ENCODE measurements around the gene OTOG.

The OTOG gene

DNA sequence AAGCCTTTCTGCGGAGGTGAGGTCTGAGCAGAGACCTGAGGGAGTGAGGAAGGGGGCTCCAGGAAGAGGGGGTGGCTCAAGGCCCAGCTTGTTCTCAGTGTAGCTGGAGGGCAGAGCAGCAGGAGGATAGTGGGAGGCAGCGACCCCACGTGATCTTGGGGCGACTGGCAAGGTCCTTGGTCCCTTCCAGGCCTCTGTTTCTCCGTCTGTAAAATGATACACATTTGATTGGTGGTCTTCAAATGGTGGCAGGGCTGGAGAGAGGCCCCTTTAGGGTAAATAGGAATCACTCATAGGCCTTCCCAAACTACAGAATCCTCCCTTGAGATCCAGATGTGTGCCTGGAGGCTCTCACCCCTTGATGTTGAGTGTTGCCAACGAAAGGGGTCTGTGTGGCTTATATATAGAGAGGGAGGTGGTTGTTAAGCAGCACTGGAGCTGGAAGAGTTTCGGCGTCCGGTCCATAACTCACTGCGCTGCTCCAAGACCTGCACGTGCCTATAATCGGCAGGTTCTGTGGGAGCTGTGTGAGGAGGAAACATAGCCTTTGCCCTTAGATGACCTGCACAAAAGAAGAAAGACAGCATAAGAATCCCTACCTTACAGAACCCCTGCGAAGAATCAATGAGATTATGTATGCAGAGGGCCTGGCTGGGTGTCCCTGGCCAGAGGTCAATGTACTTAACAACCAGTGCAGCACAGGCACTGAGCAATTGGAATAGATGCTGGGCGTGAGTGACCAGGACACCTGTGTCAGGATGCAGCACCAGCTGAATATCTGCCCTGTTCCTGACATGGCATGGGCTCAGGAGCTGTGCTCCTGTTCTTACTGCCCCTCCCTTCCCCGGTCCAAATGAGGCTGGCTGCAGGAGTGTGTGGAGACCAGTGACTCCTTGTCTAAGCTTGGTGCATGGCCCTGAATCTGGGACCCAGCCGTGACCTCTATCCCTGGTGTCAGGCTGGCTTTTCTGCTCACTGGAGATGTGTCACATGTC is 28.7 kb downstream of the OTOG start:
- 85% methylated on average over 16 of the region's 16 CpGs for WGBS

DNA sequence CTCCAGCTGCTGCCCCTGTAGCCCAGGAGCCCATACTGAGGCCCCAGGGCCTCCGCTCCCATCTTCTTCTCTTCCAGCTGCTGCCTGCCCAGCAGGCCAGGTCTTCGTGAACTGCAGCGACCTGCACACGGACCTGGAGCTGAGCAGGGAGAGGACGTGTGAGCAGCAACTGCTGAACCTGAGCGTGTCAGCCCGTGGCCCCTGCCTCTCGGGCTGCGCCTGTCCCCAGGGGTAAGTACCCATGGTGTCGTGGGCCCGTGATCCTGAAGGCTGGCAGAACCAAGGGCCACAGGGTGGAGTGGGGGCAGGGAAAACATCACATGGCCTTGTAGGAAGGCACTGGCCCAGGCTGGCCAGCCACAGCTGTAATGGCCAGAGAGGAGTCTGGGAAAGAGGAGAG is 31.2 kb downstream of the OTOG start:
- no peaks in the 10 kb centered on the region for H3K36me3 ChIP-seq (ENCODE audit: insufficient read depth, low read length)
- no peaks in the 10 kb centered on the region for H3K4me1 ChIP-seq (ENCODE audit: insufficient read depth, low read length)
- H3K4me3 ChIP-seq (ENCODE audit: low read length): no peak overlapping the region
- no peak overlapping the region for H3K27ac ChIP-seq (ENCODE audit: low read depth, low read length)
- H3K9me3 ChIP-seq (ENCODE audit: insufficient read depth, low read depth, low read length): no peaks in the 10 kb centered on the region
- no peaks in the 10 kb centered on the region for H3K27me3 ChIP-seq (ENCODE audit: insufficient read depth, low read length)
- WGBS: 95% methylated on average over 11 of the region's 11 CpGs
- H3K9ac ChIP-seq (ENCODE audit: low read depth, low read length): no peak overlapping the region

More for the DNA sequence above, 28.7 kb downstream of the OTOG start:
- H3K27me3 ChIP-seq (ENCODE audit: insufficient read depth, low read length): no peaks in the 10 kb centered on the region
- no peaks in the 10 kb centered on the region for H3K9me3 ChIP-seq (ENCODE audit: insufficient read depth, low read depth, low read length)
- no peaks in the 10 kb centered on the region for H3K36me3 ChIP-seq (ENCODE audit: insufficient read depth, low read length)
- no peak overlapping the region for H3K9ac ChIP-seq (ENCODE audit: low read depth, low read length)
- H3K4me3 ChIP-seq (ENCODE audit: low read length): no peak overlapping the region
- no peaks in the 10 kb centered on the region for H3K4me1 ChIP-seq (ENCODE audit: insufficient read depth, low read length)
- no peak overlapping the region for H3K27ac ChIP-seq (ENCODE audit: low read depth, low read length)

DNA sequence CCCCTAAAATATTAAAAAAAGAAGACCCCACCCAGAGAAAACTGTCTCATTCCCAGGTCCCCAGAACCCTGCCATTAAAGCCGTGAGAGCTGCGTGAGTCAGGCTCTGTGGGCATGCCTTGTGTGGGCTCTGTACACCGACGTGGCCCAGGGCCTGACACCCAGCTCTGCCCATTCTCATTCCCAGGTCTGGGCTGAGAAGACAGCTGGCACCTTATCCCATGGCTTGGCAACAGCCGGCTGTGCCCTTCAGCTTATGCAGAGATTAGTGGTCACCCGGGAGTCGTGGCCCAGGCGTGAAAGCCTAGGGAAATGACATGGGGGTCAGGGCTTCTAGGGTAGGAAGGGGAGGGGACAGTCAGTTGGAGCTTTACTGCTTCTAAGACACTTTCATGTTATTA is 31.9 kb downstream of the OTOG start:
- Histone ChIP-seq H3K9me3 (ENCODE audit: insufficient read depth, low read depth, low read length) (no peaks in the 10 kb centered on the region), H3K27ac (ENCODE audit: low read depth, low read length) (no peak overlapping the region), H3K4me3 (ENCODE audit: low read length) (no peak overlapping the region), H3K9ac (ENCODE audit: low read depth, low read length) (no peak overlapping the region), H3K4me1 (ENCODE audit: insufficient read depth, low read length) (no peaks in the 10 kb centered on the region), H3K36me3 (ENCODE audit: insufficient read depth, low read length) (no peaks in the 10 kb centered on the region), H3K27me3 (ENCODE audit: insufficient read depth, low read length) (no peaks in the 10 kb centered on the region; the same call in 1 of the 2 replicates)
- 97% methylated on average over 8 of the region's 8 CpGs for WGBS

DNA sequence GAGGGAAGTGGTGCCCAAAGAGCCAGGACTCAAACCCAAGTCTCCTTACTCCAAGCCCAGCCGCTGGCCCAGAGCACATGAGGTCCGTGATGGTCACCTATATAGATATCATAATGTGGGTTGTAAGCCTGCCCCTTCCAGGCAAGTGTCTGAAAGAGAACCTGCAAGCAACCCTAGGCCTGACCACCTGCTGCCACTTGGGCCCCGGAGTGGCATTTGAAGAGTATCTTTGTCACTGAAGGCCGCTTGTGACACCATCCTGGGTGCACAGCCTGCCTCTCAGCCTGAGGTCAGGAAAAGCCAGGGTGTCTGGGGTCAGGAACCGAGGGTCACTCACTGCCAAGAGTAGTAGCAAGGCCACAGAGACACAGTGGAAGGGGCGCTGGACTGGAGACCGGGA is 32.4 kb downstream of the OTOG start:
- Histone ChIP-seq H3K4me1 (ENCODE audit: insufficient read depth, low read length) (no peaks in the 10 kb centered on the region), H3K27ac (ENCODE audit: low read depth, low read length) (no peak overlapping the region), H3K27me3 (ENCODE audit: insufficient read depth, low read length) (no peaks in the 10 kb centered on the region; the same call in 1 of the 2 replicates), H3K36me3 (ENCODE audit: insufficient read depth, low read length) (no peaks in the 10 kb centered on the region), H3K9me3 (ENCODE audit: insufficient read depth, low read depth, low read length) (no peaks in the 10 kb centered on the region), H3K9ac (ENCODE audit: low read depth, low read length) (no peak overlapping the region), H3K4me3 (ENCODE audit: low read length) (no peak overlapping the region)
- WGBS: 93% methylated on average over 7 of the region's 7 CpGs

DNA sequence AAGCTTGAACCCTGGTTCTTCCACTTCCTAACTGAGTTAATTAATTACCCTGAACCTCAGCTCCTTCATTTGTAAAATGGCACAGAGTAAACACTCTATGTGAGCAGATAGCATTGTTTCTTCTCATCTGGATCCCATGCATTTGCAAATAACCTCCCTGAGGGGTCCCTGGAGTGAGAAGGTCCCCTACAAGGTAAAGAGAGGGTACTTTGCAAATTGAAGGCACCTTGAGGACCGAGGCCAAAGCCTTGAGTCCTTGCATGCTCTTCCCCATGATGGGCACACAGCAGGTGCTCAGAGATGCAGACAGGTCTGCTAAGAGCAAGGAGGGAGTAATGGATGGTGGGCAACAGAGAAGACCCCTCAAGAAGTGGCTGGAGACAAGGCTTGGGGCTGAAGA is 33.2 kb downstream of the OTOG start:
- Histone ChIP-seq H3K9ac (ENCODE audit: low read depth, low read length) (no peak overlapping the region), H3K4me1 (ENCODE audit: insufficient read depth, low read length) (no peaks in the 10 kb centered on the region), H3K4me3 (ENCODE audit: low read length) (no peak overlapping the region), H3K27me3 (ENCODE audit: insufficient read depth, low read length) (no peaks in the 10 kb centered on the region; the same call in 1 of the 2 replicates), H3K36me3 (ENCODE audit: insufficient read depth, low read length) (no peaks in the 10 kb centered on the region), H3K27ac (ENCODE audit: low read depth, low read length) (no peak overlapping the region), H3K9me3 (ENCODE audit: insufficient read depth, low read depth, low read length) (no peaks in the 10 kb centered on the region)
- 54% methylated on average over 1 of the region's 1 CpG for WGBS

DNA sequence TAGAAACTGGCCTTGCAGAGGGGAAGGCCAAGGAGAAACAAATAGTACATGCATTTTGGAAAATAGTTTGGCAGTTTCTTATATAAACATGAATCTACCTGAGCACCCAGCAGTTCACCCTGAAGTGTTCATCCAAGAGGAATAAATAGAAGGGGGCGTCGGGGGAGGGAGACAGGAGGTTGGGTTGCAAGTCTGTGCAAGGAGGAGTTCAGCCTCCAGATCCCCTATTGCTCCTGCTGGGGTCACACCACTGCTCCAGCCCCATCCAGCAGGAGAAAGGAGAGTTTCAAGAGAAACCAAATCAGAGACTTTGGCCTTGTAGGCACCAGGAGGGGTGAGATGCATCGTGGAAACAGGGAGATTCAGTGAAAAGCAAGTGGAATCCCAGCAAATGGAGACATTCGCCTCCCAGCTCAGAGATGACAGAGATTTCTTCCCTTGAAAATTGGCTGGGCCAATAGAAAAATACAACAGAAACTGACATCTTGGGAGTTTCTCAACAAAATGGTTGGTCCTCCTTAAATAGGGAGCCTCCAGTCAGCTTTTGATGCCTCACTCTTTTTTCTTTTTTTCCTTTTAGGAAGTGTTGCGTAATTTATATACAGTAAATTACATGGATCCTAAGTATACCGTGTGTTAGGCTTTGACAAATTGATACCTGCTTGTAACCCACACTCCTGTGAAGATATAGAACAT is 34.1 kb downstream of the OTOG start:
- Histone ChIP-seq H3K27ac (ENCODE audit: low read depth, low read length) (no peak overlapping the region), H3K9me3 (ENCODE audit: insufficient read depth, low read depth, low read length) (no peaks in the 10 kb centered on the region), H3K4me1 (ENCODE audit: insufficient read depth, low read length) (no peaks in the 10 kb centered on the region), H3K27me3 (ENCODE audit: insufficient read depth, low read length) (no peaks in the 10 kb centered on the region; the same call in 1 of the 2 replicates), H3K4me3 (ENCODE audit: low read length) (no peak overlapping the region), H3K9ac (ENCODE audit: low read depth, low read length) (no peak overlapping the region), H3K36me3 (ENCODE audit: insufficient read depth, low read length) (no peaks in the 10 kb centered on the region)
- 83% methylated on average over 5 of the region's 6 CpGs for WGBS

DNA sequence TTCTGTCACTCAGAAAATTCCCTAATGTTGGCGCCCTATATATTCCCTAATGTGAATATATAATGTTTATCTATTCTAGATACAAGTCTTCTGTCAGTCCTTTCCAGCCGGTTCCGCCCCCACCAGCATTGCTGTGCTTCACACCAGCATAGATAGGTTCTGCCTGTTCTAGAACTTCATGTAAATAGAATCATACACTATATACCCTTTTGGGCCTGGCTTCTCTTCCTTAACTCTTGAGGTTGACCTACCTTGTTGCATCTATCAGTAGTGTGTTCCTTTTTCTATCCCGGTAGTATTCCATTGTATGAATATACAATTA is 34.6 kb downstream of the OTOG start:
- H3K9ac ChIP-seq (ENCODE audit: low read depth, low read length): no peak overlapping the region
- WGBS: 90% methylated on average over 2 of the region's 4 CpGs
- no peak overlapping the region for H3K4me3 ChIP-seq (ENCODE audit: low read length)
- H3K4me1 ChIP-seq (ENCODE audit: insufficient read depth, low read length): no peaks in the 10 kb centered on the region
- H3K36me3 ChIP-seq (ENCODE audit: insufficient read depth, low read length): no peaks in the 10 kb centered on the region
- H3K27me3 ChIP-seq (ENCODE audit: insufficient read depth, low read length): no peaks in the 10 kb centered on the region; the same call in 1 of the 2 replicates
- H3K9me3 ChIP-seq (ENCODE audit: insufficient read depth, low read depth, low read length): no peaks in the 10 kb centered on the region
- no peak overlapping the region for H3K27ac ChIP-seq (ENCODE audit: low read depth, low read length)

DNA sequence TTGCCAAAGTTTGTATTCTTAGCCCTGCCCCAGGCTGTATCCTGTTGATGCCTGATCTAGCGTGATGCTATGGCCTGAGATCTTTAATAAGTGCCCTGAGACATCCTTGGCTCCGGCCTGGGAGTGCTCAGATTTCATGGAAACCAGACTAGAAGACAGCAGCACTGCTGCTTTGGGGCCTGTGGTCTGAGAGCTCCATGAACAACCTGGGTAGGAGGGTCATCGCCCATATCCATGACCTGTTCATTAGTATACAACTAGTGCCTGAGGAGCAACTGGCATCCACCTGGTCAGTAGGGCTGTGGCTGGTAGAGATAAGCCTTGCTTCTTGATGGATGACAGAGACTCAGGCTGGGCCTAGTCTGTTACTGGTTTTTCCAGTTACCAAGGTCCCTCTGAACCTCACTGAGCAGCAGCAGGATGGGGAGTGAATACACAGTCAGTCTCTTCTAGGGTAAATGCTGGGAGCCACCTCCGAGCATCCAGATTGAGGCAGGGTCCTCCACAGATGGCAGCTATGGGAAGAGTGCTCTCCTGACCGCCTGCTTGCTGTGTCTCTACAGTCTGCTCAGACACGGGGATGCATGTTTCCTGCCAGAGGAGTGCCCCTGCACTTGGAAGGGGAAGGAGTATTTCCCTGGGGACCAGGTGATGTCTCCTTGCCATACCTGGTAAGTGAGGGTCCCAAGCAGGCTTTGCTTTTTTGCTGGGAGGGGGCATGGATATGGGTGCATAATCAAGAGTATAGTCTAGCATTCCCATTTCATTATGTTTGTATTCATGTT is 39.0 kb downstream of the OTOG start:
- Histone ChIP-seq H3K27me3 (ENCODE audit: insufficient read depth, low read length) (peaks cover 8% of the 10 kb centered on the region), H3K4me1 (ENCODE audit: insufficient read depth, low read length) (no peaks in the 10 kb centered on the region), H3K27ac (ENCODE audit: low read depth, low read length) (no peak overlapping the region), H3K9me3 (ENCODE audit: insufficient read depth, low read depth, low read length) (no peaks in the 10 kb centered on the region), H3K9ac (ENCODE audit: low read depth, low read length) (no peak overlapping the region), H3K36me3 (ENCODE audit: insufficient read depth, low read length) (no peaks in the 10 kb centered on the region), H3K4me3 (ENCODE audit: low read length) (no peak overlapping the region)
- 90% methylated on average over 6 of the region's 6 CpGs for WGBS

DNA sequence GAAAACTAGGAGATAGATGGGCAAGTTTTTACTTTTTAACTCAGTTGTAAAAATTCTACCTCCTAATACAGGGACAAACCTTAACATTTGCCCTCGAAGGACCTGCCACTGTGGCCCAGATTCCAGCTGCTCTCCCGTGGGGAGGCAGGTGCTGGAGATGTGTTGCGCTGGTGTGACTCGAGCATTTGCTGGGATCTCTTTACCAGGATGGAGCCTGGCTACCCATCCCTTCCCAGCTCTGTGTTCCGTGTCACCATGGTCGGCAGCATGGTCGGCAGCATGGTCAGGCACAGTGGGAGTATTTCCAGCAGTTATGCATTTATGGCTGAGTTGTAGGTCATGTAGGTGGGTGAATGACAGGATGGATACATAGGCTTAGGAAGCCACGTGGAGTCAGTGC is 41.1 kb downstream of the OTOG start:
- Histone ChIP-seq H3K9me3 (ENCODE audit: insufficient read depth, low read depth, low read length) (peaks cover 2% of the 10 kb centered on the region; the same call in 1 of the 2 replicates), H3K27ac (ENCODE audit: low read depth, low read length) (no peak overlapping the region), H3K4me1 (ENCODE audit: insufficient read depth, low read length) (no peaks in the 10 kb centered on the region), H3K36me3 (ENCODE audit: insufficient read depth, low read length) (no peaks in the 10 kb centered on the region), H3K9ac (ENCODE audit: low read depth, low read length) (no peak overlapping the region), H3K4me3 (ENCODE audit: low read length) (no peak overlapping the region), H3K27me3 (ENCODE audit: insufficient read depth, low read length) (peaks cover 8% of the 10 kb centered on the region)
- 88% methylated on average over 8 of the region's 8 CpGs for WGBS

DNA sequence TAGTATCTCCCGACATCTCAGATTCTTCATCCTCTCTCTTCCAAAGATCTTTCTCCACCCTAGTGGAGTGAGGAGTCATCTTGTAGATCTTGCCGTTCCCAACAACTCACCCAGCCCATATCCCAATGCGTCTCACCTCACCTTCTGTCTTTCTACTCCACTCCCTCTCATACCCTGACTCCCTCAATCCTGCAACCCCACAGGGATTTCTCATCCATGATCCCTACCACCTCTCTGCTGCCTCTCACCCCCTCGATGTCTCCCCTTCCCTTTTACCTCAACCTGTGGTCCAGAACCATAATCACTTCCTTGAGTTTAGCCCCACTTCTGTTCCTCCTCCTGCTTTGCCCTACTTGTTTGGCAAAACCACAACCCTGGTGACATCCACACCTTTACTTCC is 41.7 kb downstream of the OTOG start:
- Histone ChIP-seq H3K4me1 (ENCODE audit: insufficient read depth, low read length) (no peaks in the 10 kb centered on the region), H3K36me3 (ENCODE audit: insufficient read depth, low read length) (no peaks in the 10 kb centered on the region), H3K9ac (ENCODE audit: low read depth, low read length) (no peak overlapping the region), H3K4me3 (ENCODE audit: low read length) (no peak overlapping the region), H3K27ac (ENCODE audit: low read depth, low read length) (no peak overlapping the region), H3K27me3 (ENCODE audit: insufficient read depth, low read length) (peaks cover 8% of the 10 kb centered on the region), H3K9me3 (ENCODE audit: insufficient read depth, low read depth, low read length) (peaks cover 7% of the 10 kb centered on the region; the same call in 1 of the 2 replicates)
- WGBS: 91% methylated on average over 3 of the region's 4 CpGs

DNA sequence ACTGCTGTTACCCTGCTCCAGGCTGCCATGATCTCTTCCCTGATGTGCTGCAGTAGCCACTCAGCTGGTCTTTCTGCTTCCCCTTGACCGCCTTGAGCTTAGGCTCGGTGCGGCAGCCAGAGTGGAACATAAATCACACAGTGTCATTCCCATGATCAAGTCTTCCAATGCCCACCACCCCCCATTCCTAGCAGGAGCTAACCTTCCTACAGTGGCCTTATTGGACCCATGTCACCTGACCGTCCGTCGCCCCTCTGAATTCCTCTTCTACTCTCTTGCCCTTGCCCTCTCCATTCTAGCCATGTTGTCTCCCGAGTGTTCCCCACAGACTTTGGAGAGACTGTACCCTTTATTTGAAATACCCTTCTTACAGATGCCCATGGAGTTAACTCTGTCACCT is 43.4 kb downstream of the OTOG start:
- Histone ChIP-seq H3K9me3 (ENCODE audit: insufficient read depth, low read depth, low read length) (peaks cover 7% of the 10 kb centered on the region; the same call in 1 of the 2 replicates), H3K27me3 (ENCODE audit: insufficient read depth, low read length) (peaks cover 8% of the 10 kb centered on the region), H3K9ac (ENCODE audit: low read depth, low read length) (no peak overlapping the region), H3K4me3 (ENCODE audit: low read length) (no peak overlapping the region), H3K4me1 (ENCODE audit: insufficient read depth, low read length) (no peaks in the 10 kb centered on the region), H3K27ac (ENCODE audit: low read depth, low read length) (no peak overlapping the region), H3K36me3 (ENCODE audit: insufficient read depth, low read length) (no peaks in the 10 kb centered on the region)
- 93% methylated on average over 7 of the region's 7 CpGs for WGBS

Measured in HUES64 (cell line).